Hepatocyte (in vitro differentiated cells): ENCODE measurements around the gene GUCA1A. TPM values are rescaled to one million over a fixed set of nuclear protein-coding genes. Genes with fewer than 3 reads are reported as not detected.
A peak's percentile ranks its signal among the peaks of the same experiment; 100 is the strongest.

Source experiments
- DNase-seq: peaks from one replicate; pipeline ENCODE4 v3.0.0-alpha.2; 2016; ENCODE audit warnings: low spot score
- H2AFZ ChIP-seq: fragments of 200-600 bp; sonication (generic); 2 replicates; pipeline ENCODE4 v1.6.0; 2016; ENCODE audit warnings: antibody characterized with exemption, mild to moderate bottlenecking
- H3K27ac ChIP-seq: fragments of 200-600 bp; sonication (generic); 2 replicates; pipeline ENCODE4 v1.5.1; 2016; ENCODE audit warnings: mild to moderate bottlenecking
- H3K27me3 ChIP-seq: fragments of 200-600 bp; sonication (generic); 2 replicates; pipeline ENCODE4 v1.6.1; 2016
- H3K36me3 ChIP-seq: fragments of 200-600 bp; sonication (generic); replicated peaks from 2 replicates; pipeline ENCODE4 v1.5.1; 2016; ENCODE audit warnings: low read depth; ENCODE audit not compliant: insufficient read depth
- H3K4me1 ChIP-seq: fragments of 200-600 bp; sonication (generic); 2 replicates; pipeline ENCODE4 v1.5.1; 2016; ENCODE audit warnings: mild to moderate bottlenecking, moderate library complexity; ENCODE audit not compliant: insufficient read depth
- H3K4me2 ChIP-seq: fragments of 200-600 bp; sonication (generic); 2 replicates; pipeline ENCODE4 v1.6.0; 2016
- H3K4me3 ChIP-seq: fragments of 200-600 bp; sonication (generic); 2 replicates; pipeline ENCODE4 v1.5.1; 2016; ENCODE audit warnings: mild to moderate bottlenecking
- H3K79me2 ChIP-seq: fragments of 200-600 bp; sonication (generic); 2 replicates; pipeline ENCODE4 v1.6.0; 2017; ENCODE audit warnings: mild to moderate bottlenecking
- H3K9me2 ChIP-seq: fragments of 200-600 bp; sonication (generic); replicated peaks from 2 replicates; pipeline ENCODE4 v1.6.0; 2017; ENCODE audit warnings: mild to moderate bottlenecking; ENCODE audit not compliant: insufficient read depth
- H3K9me3 ChIP-seq: fragments of 200-600 bp; sonication (generic); 2 replicates; pipeline ENCODE4 v1.5.1; 2016; ENCODE audit warnings: low read depth, mild to moderate bottlenecking
- H4K20me1 ChIP-seq: fragments of 200-600 bp; sonication (generic); 2 replicates; pipeline ENCODE4 v1.6.0; 2016; ENCODE audit warnings: mild to moderate bottlenecking; ENCODE audit not compliant: insufficient read depth, poor library complexity, severe bottlenecking
- EZH2 ChIP-seq: fragments of 200-600 bp; sonication (generic); IDR thresholded peaks from 2 replicates; pipeline ENCODE4 v1.6.1; 2016; ENCODE audit warnings: antibody characterized with exemption, mild to moderate bottlenecking, borderline replicate concordance
- EZH2phosphoT487 ChIP-seq: fragments of 200-600 bp; sonication (generic); IDR thresholded peaks from one replicate; pipeline ENCODE4 v1.6.1; 2018; ENCODE audit warnings: antibody characterized with exemption, mild to moderate bottlenecking, low read depth, moderate library complexity; ENCODE audit not compliant: unreplicated experiment, severe bottlenecking
- WGBS: methylation state at CpG from one replicate; pipeline ENCODE4 v1.1.6; 2016; ENCODE audit warnings: low lambda C conversion rate; ENCODE audit errors: missing lambda C conversion rate; 5-methylcytosine and 5-hydroxymethylcytosine counted together
- polyA plus RNA-seq: library from polyadenylated mRNA; unstranded; fragments of >200 nt; fragmentation: Nextera tagmentation; extraction: Ambion mirVana; gene quantifications from 2 replicates; pipeline ENCODE4 v1.2.1, GENCODE V29; 2016
- total RNA-seq: library from RNA; depleted of rRNA; stranded (reverse); fragments of >200 nt; gene quantifications from 2 replicates; pipeline ENCODE4 v1.2.3, GENCODE V29; 2014
- TF ChIP-seq, protein P1 (sequence below): fragments of 200-600 bp; sonication (generic); IDR thresholded peaks from 2 replicates; pipeline ENCODE4 v1.5.1; 2016; ENCODE audit warnings: antibody characterized with exemption, mild to moderate bottlenecking; ENCODE audit not compliant: poor library complexity

The GUCA1A gene
- total and polyA plus RNA-seq, 2 experiments from 2014 or later, result 0.43 to 0.75 TPM

GRCh38 chr6:42177514-42178364 lies 4.6 kb downstream of the GUCA1A start:
- Histone ChIP-seq H3K36me3 (no peaks in the 10 kb centered on the region), H3K27ac (no peak overlapping the region), H2AFZ (peak overlapping the region; percentile 1), H3K4me2 (peak overlapping the region; percentile 70), H4K20me1 (no peaks in the 10 kb centered on the region), H3K79me2 (no peaks in the 10 kb centered on the region), H3K27me3 (no peaks in the 10 kb centered on the region), H3K9me3 (no peaks in the 10 kb centered on the region), H3K4me1 (no peaks in the 10 kb centered on the region), H3K4me3 (no peak overlapping the region), H3K9me2 (no peaks in the 10 kb centered on the region)
- DNase-seq, result no peak
- WGBS, result 19% methylated on average over 27 of the region's 27 CpGs
- TF ChIP-seq EZH2 (no peak), EZH2phosphoT487 (no peak)
- TF ChIP-seq, protein P1, sequence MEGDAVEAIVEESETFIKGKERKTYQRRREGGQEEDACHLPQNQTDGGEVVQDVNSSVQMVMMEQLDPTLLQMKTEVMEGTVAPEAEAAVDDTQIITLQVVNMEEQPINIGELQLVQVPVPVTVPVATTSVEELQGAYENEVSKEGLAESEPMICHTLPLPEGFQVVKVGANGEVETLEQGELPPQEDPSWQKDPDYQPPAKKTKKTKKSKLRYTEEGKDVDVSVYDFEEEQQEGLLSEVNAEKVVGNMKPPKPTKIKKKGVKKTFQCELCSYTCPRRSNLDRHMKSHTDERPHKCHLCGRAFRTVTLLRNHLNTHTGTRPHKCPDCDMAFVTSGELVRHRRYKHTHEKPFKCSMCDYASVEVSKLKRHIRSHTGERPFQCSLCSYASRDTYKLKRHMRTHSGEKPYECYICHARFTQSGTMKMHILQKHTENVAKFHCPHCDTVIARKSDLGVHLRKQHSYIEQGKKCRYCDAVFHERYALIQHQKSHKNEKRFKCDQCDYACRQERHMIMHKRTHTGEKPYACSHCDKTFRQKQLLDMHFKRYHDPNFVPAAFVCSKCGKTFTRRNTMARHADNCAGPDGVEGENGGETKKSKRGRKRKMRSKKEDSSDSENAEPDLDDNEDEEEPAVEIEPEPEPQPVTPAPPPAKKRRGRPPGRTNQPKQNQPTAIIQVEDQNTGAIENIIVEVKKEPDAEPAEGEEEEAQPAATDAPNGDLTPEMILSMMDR, result no peak

GRCh38 chr6:42179261-42179944 lies 6.2 kb downstream of the GUCA1A start:
- H4K20me1 ChIP-seq, result no peaks in the 10 kb centered on the region
- no peaks in the 10 kb centered on the region for H3K27me3 ChIP-seq
- H3K4me3 ChIP-seq, result no peak overlapping the region
- H3K4me2 ChIP-seq, result no peak overlapping the region
- H3K27ac ChIP-seq, result no peak overlapping the region
- no peak overlapping the region for H2AFZ ChIP-seq
- no peaks in the 10 kb centered on the region for H3K36me3 ChIP-seq
- DNase-seq, result no peak
- WGBS, result 84% methylated on average over 20 of the region's 20 CpGs
- no peaks in the 10 kb centered on the region for H3K79me2 ChIP-seq
- no peaks in the 10 kb centered on the region for H3K9me2 ChIP-seq
- H3K9me3 ChIP-seq, result no peaks in the 10 kb centered on the region
- no peak for TF ChIP-seq EZH2phosphoT487
- TF ChIP-seq, protein P1, result no peak
- TF ChIP-seq EZH2, result no peak
- no peaks in the 10 kb centered on the region for H3K4me1 ChIP-seq

- TF ChIP-seq, protein P1, result no peak
- no peak for TF ChIP-seq EZH2phosphoT487
- no peak for TF ChIP-seq EZH2
- H3K79me2 ChIP-seq, result no peaks in the 10 kb centered on the region
- DNase-seq, result no peak
- H3K27ac ChIP-seq, result no peak overlapping the region
- no peak overlapping the region for H3K4me2 ChIP-seq
- H3K9me3 ChIP-seq, result no peaks in the 10 kb centered on the region
- no peaks in the 10 kb centered on the region for H3K27me3 ChIP-seq
- H4K20me1 ChIP-seq, result no peaks in the 10 kb centered on the region
- no peak overlapping the region for H3K4me3 ChIP-seq
- no peaks in the 10 kb centered on the region for H3K36me3 ChIP-seq
- WGBS, result 67% methylated on average over 3 of the region's 3 CpGs
- H2AFZ ChIP-seq, result no peak overlapping the region
- H3K4me1 ChIP-seq, result no peaks in the 10 kb centered on the region
- H3K9me2 ChIP-seq, result no peaks in the 10 kb centered on the region
These were observed 6.8 kb downstream of the GUCA1A start for GRCh38 chr6:42179945-42180313.
